BE2C (cell line): ENCODE measurements around the gene TINAG.

Source experiments
- DNase-seq: peaks from one replicate; pipeline ENCODE4 v3.0.0-alpha.2; 2020
- H3K27me3 ChIP-seq: fragments of 250-450 bp; sonication (Bioruptor Pico); 2 replicates; pipeline ENCODE4 v1.5.1; 2020; ENCODE audit warnings: mild to moderate bottlenecking
- H3K36me3 ChIP-seq: fragments of 250-450 bp; sonication (Bioruptor Pico); 2 replicates; pipeline ENCODE4 v1.5.1; 2020; ENCODE audit warnings: mild to moderate bottlenecking
- H3K4me1 ChIP-seq: fragments of 250-450 bp; sonication (Bioruptor Pico); 2 replicates; pipeline ENCODE4 v1.5.1; 2020
- H3K4me3 ChIP-seq: 2 replicates; pipeline ENCODE4 v1.5.1; 2011; ENCODE audit warnings: low read depth, low read length
- H3K9me3 ChIP-seq: fragments of 250-450 bp; sonication (Bioruptor Pico); 2 replicates; pipeline ENCODE4 v1.5.1; 2020
- TF ChIP-seq, protein P1 (sequence below): IDR thresholded peaks from 2 replicates; pipeline ENCODE4 v1.5.1; 2012; ENCODE audit warnings: mild to moderate bottlenecking, low read depth, low read length

Gene TINAG

DNA sequence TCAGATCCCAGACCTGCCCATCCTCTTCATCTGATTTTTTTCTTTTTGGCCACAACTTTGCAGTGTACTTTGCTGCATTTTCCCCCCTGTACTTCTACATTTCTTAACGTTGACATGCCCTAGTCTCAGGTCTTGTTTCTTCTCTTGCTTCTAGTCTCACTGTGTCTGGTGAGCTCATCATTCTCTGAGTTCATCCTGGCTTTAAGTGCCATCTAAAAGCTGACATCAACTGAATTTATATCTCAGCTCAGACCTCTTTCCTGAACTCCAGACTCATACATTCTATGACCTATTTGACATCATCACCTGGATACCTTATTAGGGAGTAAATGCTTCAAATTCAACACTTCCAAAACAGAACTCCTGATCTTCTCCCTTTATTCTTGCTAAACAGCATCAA, 48.9 kb downstream of the TINAG start:
- Histone ChIP-seq H3K27me3 (no peaks in the 10 kb centered on the region), H3K4me1 (no peaks in the 10 kb centered on the region), H3K36me3 (no peaks in the 10 kb centered on the region), H3K9me3 (no peaks in the 10 kb centered on the region), H3K4me3 (no peak overlapping the region)
- TF ChIP-seq, protein P1, sequence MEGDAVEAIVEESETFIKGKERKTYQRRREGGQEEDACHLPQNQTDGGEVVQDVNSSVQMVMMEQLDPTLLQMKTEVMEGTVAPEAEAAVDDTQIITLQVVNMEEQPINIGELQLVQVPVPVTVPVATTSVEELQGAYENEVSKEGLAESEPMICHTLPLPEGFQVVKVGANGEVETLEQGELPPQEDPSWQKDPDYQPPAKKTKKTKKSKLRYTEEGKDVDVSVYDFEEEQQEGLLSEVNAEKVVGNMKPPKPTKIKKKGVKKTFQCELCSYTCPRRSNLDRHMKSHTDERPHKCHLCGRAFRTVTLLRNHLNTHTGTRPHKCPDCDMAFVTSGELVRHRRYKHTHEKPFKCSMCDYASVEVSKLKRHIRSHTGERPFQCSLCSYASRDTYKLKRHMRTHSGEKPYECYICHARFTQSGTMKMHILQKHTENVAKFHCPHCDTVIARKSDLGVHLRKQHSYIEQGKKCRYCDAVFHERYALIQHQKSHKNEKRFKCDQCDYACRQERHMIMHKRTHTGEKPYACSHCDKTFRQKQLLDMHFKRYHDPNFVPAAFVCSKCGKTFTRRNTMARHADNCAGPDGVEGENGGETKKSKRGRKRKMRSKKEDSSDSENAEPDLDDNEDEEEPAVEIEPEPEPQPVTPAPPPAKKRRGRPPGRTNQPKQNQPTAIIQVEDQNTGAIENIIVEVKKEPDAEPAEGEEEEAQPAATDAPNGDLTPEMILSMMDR = no peak
- no peak for DNase-seq

DNA sequence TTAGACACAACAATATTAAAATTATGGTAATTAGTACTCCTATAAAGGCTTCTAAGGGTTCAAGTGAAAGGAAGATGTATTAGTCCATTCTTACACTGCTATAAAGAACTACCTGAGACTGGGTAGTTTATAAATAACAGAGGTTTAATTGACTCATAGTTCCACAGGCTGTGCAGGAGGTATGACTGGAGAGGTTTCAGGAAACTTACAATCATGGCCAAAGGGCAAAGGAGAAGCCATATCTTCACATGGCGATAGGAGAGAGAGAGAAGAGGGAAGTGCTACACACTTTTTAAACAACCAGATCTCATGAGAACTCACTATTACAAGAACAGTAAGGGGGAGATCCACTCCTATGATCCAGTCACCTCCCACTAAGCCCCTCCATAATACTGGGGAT, 52.9 kb downstream of the TINAG start:
- no peak for DNase-seq
- no peak overlapping the region for H3K4me3 ChIP-seq

DNA sequence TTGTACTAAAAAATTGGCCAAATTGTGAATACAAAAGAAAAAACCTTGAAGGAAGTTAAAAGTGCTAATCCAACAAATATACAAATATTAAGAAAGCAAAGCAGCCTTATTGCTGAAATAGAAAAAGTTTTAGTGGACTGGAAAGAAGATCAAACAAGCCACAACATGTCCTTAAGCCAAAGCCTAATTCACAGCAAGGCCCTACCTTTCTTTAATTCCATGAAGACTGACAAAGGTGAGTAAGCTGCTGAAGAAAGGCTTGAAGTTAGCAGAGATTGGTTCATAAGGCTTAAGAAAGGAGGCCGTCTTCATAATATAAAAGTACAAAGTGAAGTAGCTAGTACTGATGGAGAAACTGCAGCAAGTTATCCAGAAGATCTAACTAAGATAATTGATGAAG, 53.5 kb downstream of the TINAG start:
- Histone ChIP-seq H3K9me3 (no peaks in the 10 kb centered on the region), H3K36me3 (no peaks in the 10 kb centered on the region), H3K4me1 (no peaks in the 10 kb centered on the region), H3K4me3 (no peak overlapping the region), H3K27me3 (no peaks in the 10 kb centered on the region)
- TF ChIP-seq, protein P1 = no peak
- no peak for DNase-seq

More for the DNA sequence above, 52.9 kb downstream of the TINAG start:
- Histone ChIP-seq H3K27me3 (no peaks in the 10 kb centered on the region), H3K36me3 (no peaks in the 10 kb centered on the region), H3K9me3 (no peaks in the 10 kb centered on the region), H3K4me1 (no peaks in the 10 kb centered on the region)
- TF ChIP-seq, protein P1 = no peak

DNA sequence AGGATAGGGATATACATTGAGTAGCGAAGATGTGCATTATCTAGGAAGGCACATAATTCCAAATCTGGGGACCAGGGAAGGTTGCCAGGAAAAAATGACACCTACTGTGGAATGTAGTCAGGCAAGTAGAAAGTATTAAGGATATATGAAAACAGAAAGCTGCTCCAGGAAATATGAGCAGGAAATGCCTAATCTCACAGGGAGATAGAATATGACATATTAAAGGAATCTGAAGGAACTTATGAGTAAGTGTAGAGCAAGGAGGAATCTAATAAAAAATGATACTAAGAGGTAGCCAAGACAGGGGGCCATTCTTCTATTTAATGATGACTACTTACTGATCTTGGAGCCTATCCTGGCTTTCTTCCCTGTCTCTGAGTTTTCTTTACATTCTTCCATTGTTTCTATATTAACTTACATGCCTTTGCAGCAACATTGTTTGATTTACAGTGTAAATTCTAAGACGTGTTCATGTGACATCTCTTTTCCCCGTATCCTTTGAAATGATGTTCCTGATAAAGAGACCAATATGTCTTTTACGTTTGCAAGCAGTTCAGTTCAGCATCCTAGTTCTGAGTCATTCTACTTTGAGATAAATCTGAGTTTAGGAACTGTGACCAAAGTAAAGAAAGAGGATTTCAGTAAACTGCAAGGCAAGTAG, 58.6 kb downstream of the TINAG start:
- Histone ChIP-seq H3K4me1 (no peaks in the 10 kb centered on the region), H3K4me3 (no peak overlapping the region), H3K9me3 (no peaks in the 10 kb centered on the region), H3K27me3 (no peaks in the 10 kb centered on the region), H3K36me3 (no peaks in the 10 kb centered on the region)
- TF ChIP-seq, protein P1 = no peak
- DNase-seq = no peak

DNA sequence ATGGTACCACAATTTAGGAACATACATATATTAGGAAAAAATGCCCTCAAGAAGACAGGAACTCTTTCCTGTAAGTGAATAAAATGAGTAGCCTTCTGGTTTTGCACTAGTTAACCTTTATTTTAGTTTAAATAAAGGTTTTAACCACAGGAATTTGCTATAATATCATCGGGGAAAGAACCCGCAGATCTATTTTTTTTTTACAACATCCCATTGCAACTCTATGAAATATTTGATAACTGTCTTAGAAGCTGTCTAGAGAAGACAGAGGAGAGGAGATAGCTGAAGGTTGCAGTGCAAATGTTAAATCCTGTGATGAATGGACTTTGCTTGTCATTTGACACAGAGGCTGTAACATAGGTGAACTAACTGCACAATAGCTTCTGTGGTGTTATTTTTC, 69.5 kb downstream of the TINAG start:
- Histone ChIP-seq H3K4me1 (no peaks in the 10 kb centered on the region), H3K27me3 (no peaks in the 10 kb centered on the region), H3K36me3 (no peaks in the 10 kb centered on the region), H3K9me3 (no peaks in the 10 kb centered on the region), H3K4me3 (no peak overlapping the region)
- DNase-seq = no peak
- TF ChIP-seq, protein P1 = no peak

DNA sequence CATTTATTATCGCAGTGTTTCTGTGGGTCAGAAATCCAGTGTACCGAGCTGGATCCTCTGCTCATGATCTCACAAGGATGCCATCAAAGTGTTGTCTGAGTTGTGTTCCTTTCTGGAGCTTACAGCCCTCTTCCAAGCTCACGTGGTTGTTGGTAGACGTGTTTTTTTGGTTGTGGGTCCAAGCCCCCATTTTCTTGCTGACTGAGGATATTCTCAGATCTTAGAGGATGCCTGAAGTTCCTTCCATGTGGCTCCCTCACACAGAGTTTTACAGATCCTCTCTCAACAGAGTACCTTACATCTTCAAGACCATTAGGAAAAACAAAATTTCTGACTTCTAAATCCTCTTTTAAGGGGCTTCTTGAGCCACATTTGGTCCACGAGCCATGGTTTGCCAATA, 78.1 kb downstream of the TINAG start:
- no peaks in the 10 kb centered on the region for H3K4me1 ChIP-seq
- no peak for DNase-seq
- no peaks in the 10 kb centered on the region for H3K36me3 ChIP-seq
- TF ChIP-seq, protein P1 = no peak
- H3K4me3 ChIP-seq = no peak overlapping the region
- H3K27me3 ChIP-seq = no peaks in the 10 kb centered on the region
- H3K9me3 ChIP-seq = no peaks in the 10 kb centered on the region
